Astrocyte (in vitro differentiated cells and primary cell): Measurements from ENCODE around the gene KIAA1217. TPM values are rescaled to one million over a fixed set of nuclear protein-coding genes. Genes with fewer than 3 reads are reported as not detected.

Experiments used
- DNase-seq: peaks from one replicate; pipeline ENCODE4 v3.0.0-alpha.2; 2010; ENCODE audit warnings: low read depth
- FAIRE-seq: peaks from 2 replicates; lab custom pipeline; 2011; peaks lifted over from hg19 to GRCh38; lab: Jason Lieb, UNC
- H2AFZ ChIP-seq: 2 replicates; pipeline ENCODE4 v1.6.0; 2012; ENCODE audit warnings: low read depth, low read length, inconsistent platforms
- H3K27ac ChIP-seq: 2 replicates; pipeline ENCODE4 v1.5.1; 2011; ENCODE audit warnings: low read depth, low read length, inconsistent platforms
- H3K27me3 ChIP-seq: 2 replicates; pipeline ENCODE4 v1.6.0; 2011; ENCODE audit warnings: low read length, inconsistent platforms; ENCODE audit not compliant: insufficient read depth
- H3K36me3 ChIP-seq: 2 replicates; pipeline ENCODE4 v1.5.1; 2011; ENCODE audit warnings: low read length, inconsistent platforms; ENCODE audit not compliant: insufficient read depth
- H3K4me1 ChIP-seq: 2 replicates; pipeline ENCODE4 v1.5.1; 2011; ENCODE audit warnings: low read length, inconsistent platforms; ENCODE audit not compliant: insufficient read depth
- H3K4me2 ChIP-seq: 2 replicates; pipeline ENCODE4 v1.6.0; 2012; ENCODE audit warnings: low read length, inconsistent platforms
- H3K4me3 ChIP-seq: 2 replicates; pipeline ENCODE4 v1.5.1; 2011; ENCODE audit warnings: low read depth, mild to moderate bottlenecking, low read length, inconsistent platforms; ENCODE audit not compliant: insufficient read depth
- H3K79me2 ChIP-seq: 2 replicates; pipeline ENCODE4 v1.6.0; 2012; ENCODE audit warnings: mild to moderate bottlenecking, low read length, inconsistent platforms; ENCODE audit not compliant: insufficient read depth
- H3K9ac ChIP-seq: 2 replicates; pipeline ENCODE4 v1.6.0; 2012; ENCODE audit warnings: mild to moderate bottlenecking, low read length, inconsistent platforms
- H3K9me3 ChIP-seq: 2 replicates; pipeline ENCODE4 v1.5.1; 2012; ENCODE audit warnings: low read depth, mild to moderate bottlenecking, low read length, inconsistent platforms; ENCODE audit not compliant: insufficient read depth
- H4K20me1 ChIP-seq: 2 replicates; pipeline ENCODE4 v1.6.0; 2012; ENCODE audit warnings: low read length, inconsistent platforms; ENCODE audit not compliant: insufficient read depth
- H3K27ac Mint-ChIP-seq: one replicate; pipeline ENCODE4 v1.8.0; 2021; ENCODE audit warnings: mild to moderate bottlenecking, mixed read lengths; ENCODE audit not compliant: unreplicated experiment
- H3K27me3 Mint-ChIP-seq: one replicate; pipeline ENCODE4 v1.8.0; 2021; ENCODE audit warnings: low read depth, mixed read lengths; ENCODE audit not compliant: unreplicated experiment
- H3K36me3 Mint-ChIP-seq: one replicate; pipeline ENCODE4 v1.8.0; 2021; ENCODE audit warnings: low read depth, mixed read lengths; ENCODE audit not compliant: unreplicated experiment
- H3K4me1 Mint-ChIP-seq: one replicate; pipeline ENCODE4 v1.8.0; 2021; ENCODE audit warnings: low read depth, mixed read lengths; ENCODE audit not compliant: unreplicated experiment
- H3K4me3 Mint-ChIP-seq: one replicate; pipeline ENCODE4 v1.8.0; 2021; ENCODE audit warnings: mild to moderate bottlenecking, moderate library complexity, mixed read lengths; ENCODE audit not compliant: unreplicated experiment
- H3K9me3 Mint-ChIP-seq: one replicate; pipeline ENCODE4 v1.8.0; 2021; ENCODE audit warnings: mild to moderate bottlenecking, mixed read lengths; ENCODE audit not compliant: unreplicated experiment
- CTCF ChIP-seq: IDR thresholded peaks from 2 replicates; pipeline ENCODE4 v1.5.1; 2011; ENCODE audit warnings: low read depth, mild to moderate bottlenecking, inconsistent platforms, low read length, moderate library complexity; ENCODE audit not compliant: insufficient read depth
- EZH2 ChIP-seq: IDR thresholded peaks from 2 replicates; pipeline ENCODE4 v1.6.1; 2012; ENCODE audit warnings: mild to moderate bottlenecking, low read length, inconsistent platforms; ENCODE audit not compliant: insufficient read depth
- total RNA-seq: library from RNA; stranded (reverse); gene quantifications from 2 replicates; pipeline ENCODE4 v1.2.1, GENCODE V29; 2021

KIAA1217 gene
- total RNA-seq, 1 donor from 2014 or later, result 31.8 TPM

GRCh38 chr10:24381235-24382010 lies 172.5 kb downstream of the KIAA1217 start:
- Histone ChIP-seq H3K9me3 (no peaks in the 10 kb centered on the region), H2AFZ (no peak overlapping the region), H3K9ac (no peak overlapping the region), H4K20me1 (no peaks in the 10 kb centered on the region), H3K4me3 (no peak overlapping the region), H3K27me3 (no peaks in the 10 kb centered on the region), H3K36me3 (no peaks in the 10 kb centered on the region), H3K79me2 (no peaks in the 10 kb centered on the region), H3K4me2 (no peak overlapping the region), H3K4me1 (peaks cover 28% of the 10 kb centered on the region), H3K27ac (no peak overlapping the region)
- Mint-ChIP-seq H3K4me3 (no peak overlapping the region), H3K36me3 (no peaks in the 10 kb centered on the region), H3K27me3 (no peaks in the 10 kb centered on the region), H3K4me1 (peaks cover 40% of the 10 kb centered on the region), H3K27ac (no peak overlapping the region), H3K9me3 (no peaks in the 10 kb centered on the region)
- FAIRE-seq, result no peak
- no peak for TF ChIP-seq CTCF
- TF ChIP-seq EZH2, result no peak
- no peak for DNase-seq

DNA sequence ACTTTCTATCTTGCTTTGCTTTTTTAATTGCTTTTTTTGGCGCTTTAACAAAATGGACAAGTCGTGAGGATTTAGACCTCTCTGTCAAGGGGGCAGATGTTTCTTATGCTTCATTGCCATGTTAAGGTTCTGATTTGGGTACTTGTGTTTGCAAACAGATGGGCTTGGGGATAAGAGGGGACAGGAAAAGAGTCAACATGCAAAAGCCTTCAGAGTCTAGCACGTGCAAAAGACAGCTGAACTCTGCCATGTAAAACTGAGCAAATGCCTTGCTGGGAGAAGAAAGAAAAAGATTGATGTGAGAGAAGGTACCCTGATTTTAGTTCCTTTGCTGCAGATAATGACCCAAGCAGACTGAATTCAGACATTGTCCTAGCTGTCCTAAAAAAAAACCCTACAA lies 173.1 kb downstream of the KIAA1217 start:
- DNase-seq (no peak), FAIRE-seq (no peak)
- Histone ChIP-seq H2AFZ (no peak overlapping the region), H3K27me3 (no peaks in the 10 kb centered on the region), H3K36me3 (no peaks in the 10 kb centered on the region), H3K4me1 (peaks cover 28% of the 10 kb centered on the region), H3K9ac (no peak overlapping the region), H4K20me1 (no peaks in the 10 kb centered on the region), H3K9me3 (no peaks in the 10 kb centered on the region), H3K79me2 (no peaks in the 10 kb centered on the region), H3K4me2 (no peak overlapping the region), H3K4me3 (no peak overlapping the region), H3K27ac (no peak overlapping the region)
- H3K4me3 Mint-ChIP-seq, result no peak overlapping the region
- peaks cover 44% of the 10 kb centered on the region for H3K4me1 Mint-ChIP-seq
- TF ChIP-seq EZH2 (no peak), CTCF (no peak)
- H3K27ac Mint-ChIP-seq, result peak overlapping the region; percentile 36
- H3K27me3 Mint-ChIP-seq, result no peaks in the 10 kb centered on the region
- no peaks in the 10 kb centered on the region for H3K9me3 Mint-ChIP-seq
- no peaks in the 10 kb centered on the region for H3K36me3 Mint-ChIP-seq

DNA sequence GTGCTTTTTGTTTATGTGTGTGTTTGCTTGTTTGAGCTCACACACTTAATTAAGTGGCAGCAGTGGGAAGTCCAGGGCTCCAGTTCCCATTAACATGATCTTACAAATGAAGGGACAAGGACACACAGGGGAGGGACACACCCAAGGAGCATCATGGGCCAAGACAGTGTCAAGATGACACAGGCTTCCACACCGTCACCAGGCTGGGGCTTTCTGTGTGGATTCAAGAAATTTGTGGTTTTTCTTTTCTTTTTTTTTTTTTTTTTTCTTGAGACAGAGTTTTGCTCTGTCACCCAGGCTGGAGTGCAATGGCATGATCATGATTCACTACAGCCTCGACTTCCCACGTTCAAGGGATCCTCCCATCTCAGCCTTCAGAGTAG lies 173.6 kb downstream of the KIAA1217 start:
- FAIRE-seq (no peak), DNase-seq (no peak)
- Histone ChIP-seq H3K27ac (no peak overlapping the region), H3K79me2 (no peaks in the 10 kb centered on the region), H3K4me3 (no peak overlapping the region), H3K4me2 (no peak overlapping the region), H3K4me1 (peaks cover 28% of the 10 kb centered on the region), H2AFZ (no peak overlapping the region), H4K20me1 (no peaks in the 10 kb centered on the region), H3K27me3 (no peaks in the 10 kb centered on the region), H3K36me3 (no peaks in the 10 kb centered on the region), H3K9me3 (no peaks in the 10 kb centered on the region), H3K9ac (no peak overlapping the region)
- no peak overlapping the region for H3K4me3 Mint-ChIP-seq
- no peak for TF ChIP-seq CTCF
- no peak for TF ChIP-seq EZH2
- H3K4me1 Mint-ChIP-seq, result peaks cover 45% of the 10 kb centered on the region
- H3K9me3 Mint-ChIP-seq, result no peaks in the 10 kb centered on the region
- no peaks in the 10 kb centered on the region for H3K36me3 Mint-ChIP-seq
- H3K27ac Mint-ChIP-seq, result peak overlapping the region; percentile 98
- no peaks in the 10 kb centered on the region for H3K27me3 Mint-ChIP-seq
